HepG2 (cell line): ENCODE data around the gene RARA. TPM values are rescaled to one million over a fixed set of nuclear protein-coding genes. Genes with fewer than 3 reads are reported as not detected.

Source experiments
- ARHGAP35 ChIP-seq: sonication (generic); formaldehyde crosslinking; IDR thresholded peaks from 2 replicates; pipeline ENCODE4 v1.9.0; 2022; ENCODE audit warnings: mild to moderate bottlenecking, inconsistent platforms, moderate library complexity, missing genetic modification reagents, borderline replicate concordance
- HOXA5 ChIP-seq: sonication (generic); formaldehyde crosslinking; IDR thresholded peaks from 2 replicates; pipeline ENCODE4 v1.4.0; 2020; ENCODE audit warnings: missing genetic modification reagents
- IRF9 ChIP-seq: sonication (generic); formaldehyde crosslinking; IDR thresholded peaks from 2 replicates; pipeline ENCODE4 v1.8.0; 2022; ENCODE audit warnings: missing genetic modification reagents, mild to moderate bottlenecking, borderline replicate concordance
- ISL2 ChIP-seq: sonication (generic); formaldehyde crosslinking; IDR thresholded peaks from 2 replicates; pipeline ENCODE4 v1.5.0; 2020; ENCODE audit warnings: missing genetic modification reagents
- MYPOP ChIP-seq: sonication (generic); formaldehyde crosslinking; IDR thresholded peaks from 2 replicates; pipeline ENCODE4 v1.8.1; 2023; ENCODE audit warnings: mild to moderate bottlenecking, moderate library complexity, missing genetic modification reagents
- NCOR1 ChIP-seq: fragments of 200-600 bp; sonication (generic); IDR thresholded peaks from 2 replicates; pipeline ENCODE4 v1.7.0; 2017; ENCODE audit warnings: antibody characterized with exemption, low read length, borderline replicate concordance
- NFIB ChIP-seq: sonication (generic); formaldehyde crosslinking; IDR thresholded peaks from 2 replicates; pipeline ENCODE4 v1.9.0; 2021; ENCODE audit warnings: missing genetic modification reagents, mild to moderate bottlenecking, borderline replicate concordance
- RERE ChIP-seq: IDR thresholded peaks from 2 replicates; pipeline ENCODE4 v1.6.1; 2016; ENCODE audit warnings: low read depth, missing genetic modification reagents, missing compliant biosample characterization
- SNAI1 ChIP-seq: sonication (generic); formaldehyde crosslinking; IDR thresholded peaks from 2 replicates; pipeline ENCODE4 v1.5.0; 2020; ENCODE audit warnings: mild to moderate bottlenecking, missing genetic modification reagents, borderline replicate concordance
- STAT6 ChIP-seq: sonication (generic); formaldehyde crosslinking; IDR thresholded peaks from 2 replicates; pipeline ENCODE4 v1.4.0; 2020; ENCODE audit warnings: missing genetic modification reagents, mild to moderate bottlenecking, borderline replicate concordance
- ZHX1 ChIP-seq: sonication (generic); formaldehyde crosslinking; IDR thresholded peaks from 2 replicates; pipeline ENCODE4 v1.8.1; 2022; ENCODE audit warnings: low read depth, mild to moderate bottlenecking, missing genetic modification reagents
- polyA plus RNA-seq, 8 experiments: library from polyadenylated mRNA; depleted of rRNA in 3 of 8; stranded (reverse) in 7 of 8; unstranded in 1 of 8; fragments of >200 nt; fragmentation: Illumina TruSeq in 4 of 8; extraction: Trizol in 4 of 8; gene quantifications; 2 replicates each; pipeline versions ENCODE4 v1.2.1 to v1.2.3, GENCODE V29; 2011 to 2016; ENCODE audit warnings: low read depth in 4 of 8, missing spikeins in 1 of 8, mixed read lengths in 1 of 8; ENCODE audit not compliant: insufficient read depth in 1 of 8
- total RNA-seq, 5 experiments: library from RNA; depleted of rRNA; stranded (reverse); fragments of >200 nt; fragmentation: Illumina TruSeq; extraction: Trizol; gene quantifications; 2 replicates each; pipeline ENCODE4 v1.2.3, GENCODE V29; 2016; ENCODE audit warnings: low read depth in 1 of 5

RARA gene
- total and polyA plus RNA-seq, 2 of the 13 experiments (the other 11 are each of a cell fraction or from before 2014, with no cell fraction given) = 6.4 to 8.6 TPM

GRCh38 chr17:40340880-40341807 is 32.2 kb downstream of the RARA start (continued):
- TF ChIP-seq NCOR1 = peak; percentile 35; the same call in 1 of the 2 replicates
- TF ChIP-seq STAT6 (CRISPR knock-in tag) = no peak
- TF ChIP-seq IRF9 (CRISPR knock-in tag) = peak; percentile 76
- TF ChIP-seq ZHX1 (CRISPR knock-in tag) = peak; percentile 99
- peak; percentile 20; the same call in 1 of the 2 replicates for TF ChIP-seq RERE (CRISPR knock-in tag)
- no peak for TF ChIP-seq NFIB (CRISPR knock-in tag)
- peak; percentile 91; the same call in 1 of the 2 replicates for TF ChIP-seq HOXA5 (CRISPR knock-in tag)
- 0 out of 2 replicates have a peak, but pooled peaks have one; percentile 43 for TF ChIP-seq ISL2 (CRISPR knock-in tag)
- TF ChIP-seq ARHGAP35 (CRISPR knock-in tag) = no peak; the same call in 1 of the 2 replicates
- TF ChIP-seq MYPOP = 0 out of 2 replicates have a peak, but pooled peaks have one; percentile 24
- 0 out of 2 replicates have a peak, but pooled peaks have one; percentile 66 for TF ChIP-seq SNAI1 (CRISPR knock-in tag)
